GM19043 (cell line): Measurements from ENCODE around the gene DNAAF8.
"Not testable (repeated sequence)": the region's sequence is repeated elsewhere in the genome, so short reads cannot be mapped to it uniquely, and the experiment has no call there.

Experiments used
- ATAC-seq: cut with Tn5 transposase; IDR thresholded peaks from one replicate; pipeline ENCODE4 v1.9.1; 2021; ENCODE audit warnings: low read depth; ENCODE audit not compliant: unreplicated experiment

Gene DNAAF8

GRCh38 chr16:4776141-4776705, 41.9 kb downstream of the DNAAF8 start:
- ATAC-seq = no peak

- ATAC-seq = no peak
Measured at GRCh38 chr16:4777339-4778049, 43.2 kb downstream of the DNAAF8 start.

GRCh38 chr16:4778050-4778392, 43.7 kb downstream of the DNAAF8 start:
- no peak for ATAC-seq

- no peak for ATAC-seq
Measured at GRCh38 chr16:4780235-4780634, 45.9 kb downstream of the DNAAF8 start.

GRCh38 chr16:4783251-4783950, 49.1 kb downstream of the DNAAF8 start:
- no peak for ATAC-seq

- ATAC-seq = no peak
Measured at GRCh38 chr16:4783951-4784336, 49.6 kb downstream of the DNAAF8 start.

- not testable (repeated sequence) for ATAC-seq
Measured at GRCh38 chr16:4784444-4784987, 50.2 kb downstream of the DNAAF8 start.

GRCh38 chr16:4785758-4786433, 51.6 kb downstream of the DNAAF8 start:
- ATAC-seq = no peak

GRCh38 chr16:4787068-4787467, 52.7 kb downstream of the DNAAF8 start:
- ATAC-seq = no peak

GRCh38 chr16:4787627-4788482, 53.5 kb downstream of the DNAAF8 start, which contains the start of gene SEPTIN12:
Gene SEPTIN12 (minus strand): TSS chr16:4788345. CDS start chr16:4787645, 700 bp downstream.
- no peak for ATAC-seq

- no peak for ATAC-seq
Measured at GRCh38 chr16:4788489-4788889, 54.2 kb downstream of the DNAAF8 start.

GRCh38 chr16:4788910-4789309, 54.6 kb downstream of the DNAAF8 start:
- ATAC-seq = no peak

- no peak for ATAC-seq
Measured at GRCh38 chr16:4790261-4790660, 55.9 kb downstream of the DNAAF8 start.

- no peak for ATAC-seq
Measured at GRCh38 chr16:4790871-4791270, 56.5 kb downstream of the DNAAF8 start.

GRCh38 chr16:4792951-4793513, 58.7 kb downstream of the DNAAF8 start:
- no peak for ATAC-seq

- no peak for ATAC-seq
Measured at GRCh38 chr16:4795181-4795827, 61.0 kb downstream of the DNAAF8 start, which contains the start of gene SMIM22. Gene SMIM22 (plus strand): TSS chr16:4795369. CDS start chr16:4795735, 366 bp downstream.

- no peak for ATAC-seq
Measured at GRCh38 chr16:4795828-4796572, 61.7 kb downstream of the DNAAF8 start.

- no peak for ATAC-seq
Measured at GRCh38 chr16:4796982-4797804, 62.9 kb downstream of the DNAAF8 start.
